Karpas-422 (cell line): ENCODE data around the gene ADPRH. TPM values are rescaled to one million over a fixed set of nuclear protein-coding genes. Genes with fewer than 3 reads are reported as not detected.

ENCODE experiments used
- total RNA-seq: library from RNA; depleted of rRNA; stranded (reverse); fragments of >200 nt; shearing (Covaris generic); gene quantifications from 2 replicates; pipeline ENCODE4 v1.2.3, GENCODE V29; 2014; ENCODE audit warnings: low replicate concordance; rRNA removed

The ADPRH gene
- total RNA-seq, 1 experiment from 2014 or later: 2.9 TPM

Other genes starting within 250 kb of the ADPRH start
- 28.4 and 37.4 TPM in 2 replicates for gene TMEM39A, start 115.9 kb upstream of the ADPRH start, total RNA-seq
- 22.8 and 24.7 TPM in 2 replicates for gene POGLUT1, start 110.5 kb upstream of the ADPRH start, total RNA-seq
- 94.1 and 105 TPM in 2 replicates for gene TIMMDC1, start 80.9 kb upstream of the ADPRH start, total RNA-seq
- not detected in 2 replicates for gene CD80, start 19.9 kb upstream of the ADPRH start, total RNA-seq
- not detected in 2 replicates for gene PLA1A, start 18.4 kb downstream of the ADPRH start, total RNA-seq
- 0.32 and 1.0 TPM in 2 replicates for gene POPDC2, start 81.1 kb downstream of the ADPRH start, total RNA-seq
- 54.3 and 108 TPM in 2 replicates for gene COX17, start 97.9 kb downstream of the ADPRH start, total RNA-seq
- gene CFAP91, start 123.5 kb downstream of the ADPRH start, total RNA-seq: not detected in 2 replicates
- gene NR1I2, start 202.6 kb downstream of the ADPRH start, total RNA-seq: 2.7 and 3.8 TPM in 2 replicates